GM12891 (cell line): ENCODE results near the gene HMCN2.

ENCODE experiments used
- POLR2A ChIP-seq: IDR thresholded peaks from 2 replicates; pipeline ENCODE4 v1.6.1; 2011; ENCODE audit warnings: low read depth, low read length, control low read depth
- POLR2AphosphoS5 ChIP-seq: IDR thresholded peaks from 2 replicates; pipeline ENCODE4 v1.6.1; 2011; ENCODE audit warnings: low read depth, low read length, control low read depth
- POU2F2 ChIP-seq: IDR thresholded peaks from 2 replicates; pipeline ENCODE4 v1.6.1; 2011; ENCODE audit warnings: low read depth, mild to moderate bottlenecking, control low read depth, low read length, moderate library complexity
- TAF1 ChIP-seq: IDR thresholded peaks from 2 replicates; pipeline ENCODE4 v1.6.1; 2011; ENCODE audit warnings: low read depth, low read length, control low read depth

- TF ChIP-seq POLR2AphosphoS5, result no peak
- no peak for TF ChIP-seq POLR2A
- TF ChIP-seq TAF1, result no peak
- TF ChIP-seq POU2F2, result no peak
These were observed 172.9 kb downstream of the HMCN2 start for GRCh38 chr9:130438382-130438981.
